Midbrain (tissue), 1 donor: ENCODE results near the gene ARHGAP11B.
"Not testable (repeated sequence)": the region's sequence is repeated elsewhere in the genome, so short reads cannot be mapped to it uniquely, and the experiment has no call there.

Experiments used
- DNase-seq: peaks from one replicate; lab custom pipeline; 2025; lab: John Stamatoyannopoulos, UW

ARHGAP11B gene

GRCh38 chr15:30625436-30626193 lies at the start of gene ARHGAP11B:
ARHGAP11B (plus strand) TSS chr15:30626128.
- DNase-seq: not testable (repeated sequence)

- not testable (repeated sequence) for DNase-seq
Measured at GRCh38 chr15:30579394-30579970, 46.4 kb upstream of the ARHGAP11B start.

GRCh38 chr15:30580716-30581115 lies 45.2 kb upstream of the ARHGAP11B start:
- DNase-seq: not testable (repeated sequence)

DNA sequence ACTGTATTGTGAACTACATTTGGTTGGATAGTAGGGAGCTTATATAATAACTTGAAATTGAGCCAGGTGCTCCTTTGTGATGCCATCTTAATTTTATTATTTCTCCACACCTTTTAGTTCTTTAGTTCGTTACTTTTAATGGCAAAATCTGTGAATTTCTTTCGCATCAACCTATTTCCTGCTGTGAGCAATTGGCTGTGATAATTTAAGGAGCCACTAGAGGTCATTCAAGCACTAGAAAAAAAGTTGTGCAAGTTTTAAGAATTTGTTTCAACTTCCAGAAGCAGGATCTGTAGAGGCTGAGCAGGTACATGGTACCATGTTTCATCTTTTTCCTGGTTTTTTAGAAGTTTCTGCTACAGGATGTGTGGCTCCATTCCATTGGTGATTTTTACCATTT lies 27.0 kb upstream of the ARHGAP11B start:
- not testable (repeated sequence) for DNase-seq

DNA sequence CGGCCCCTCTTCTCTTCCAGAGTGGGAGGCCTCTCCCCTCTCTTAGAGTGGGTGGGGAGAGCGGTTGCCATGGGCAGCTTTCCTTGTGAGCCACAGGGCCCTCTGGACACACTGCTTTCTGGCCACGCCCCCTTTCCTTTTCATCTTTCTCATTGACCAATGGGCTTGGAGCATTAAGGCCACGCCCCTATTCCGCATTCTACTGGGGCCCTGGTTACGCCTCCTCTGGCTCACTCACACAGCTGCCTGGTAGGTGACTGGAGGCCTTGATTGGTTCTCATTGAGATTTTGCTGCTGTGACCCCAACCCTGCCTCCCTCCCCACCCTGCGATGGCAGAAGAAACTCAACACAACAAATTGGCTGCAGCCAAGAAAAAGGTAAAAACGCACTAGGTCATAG lies 22.1 kb upstream of the ARHGAP11B start, which contains the start of gene GOLGA8H:
Gene GOLGA8H (plus strand): TSS at position 233 of the 400 bp plus-strand sequence. CDS start 98 bp downstream, at position 331.
- not testable (repeated sequence) for DNase-seq

GRCh38 chr15:30612271-30612670 lies 13.7 kb upstream of the ARHGAP11B start:
- DNase-seq: not testable (repeated sequence)

- not testable (repeated sequence) for DNase-seq
Measured at GRCh38 chr15:30621342-30621741, 4.6 kb upstream of the ARHGAP11B start.

- DNase-seq: not testable (repeated sequence)
Measured at GRCh38 chr15:30626194-30626565, 252 bp downstream of the ARHGAP11B start.

- DNase-seq: not testable (repeated sequence)
Measured at GRCh38 chr15:30626632-30627031, 704 bp downstream of the ARHGAP11B start.

- DNase-seq: no peak
Measured at GRCh38 chr15:30650012-30650929, 24.3 kb downstream of the ARHGAP11B start.

DNA sequence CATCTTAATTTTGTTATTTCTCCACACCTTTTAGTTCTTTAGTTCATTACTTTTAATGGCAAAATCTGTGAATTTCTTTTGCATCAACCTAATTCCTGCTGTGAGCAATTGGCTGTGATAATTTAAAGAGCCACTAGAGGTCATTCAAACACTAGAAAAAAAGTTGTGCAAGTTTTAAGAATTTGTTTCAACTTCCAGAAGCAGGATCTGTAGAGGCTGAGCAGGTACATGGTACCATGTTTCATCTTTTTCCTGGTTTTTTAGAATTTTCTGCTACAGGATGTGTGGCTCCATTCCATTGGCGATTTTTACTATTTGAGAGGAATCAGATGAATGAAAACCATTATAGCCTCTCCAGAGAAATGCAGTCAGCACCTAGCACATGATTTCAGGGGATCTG lies 35.2 kb downstream of the ARHGAP11B start:
- DNase-seq: not testable (repeated sequence)

DNA sequence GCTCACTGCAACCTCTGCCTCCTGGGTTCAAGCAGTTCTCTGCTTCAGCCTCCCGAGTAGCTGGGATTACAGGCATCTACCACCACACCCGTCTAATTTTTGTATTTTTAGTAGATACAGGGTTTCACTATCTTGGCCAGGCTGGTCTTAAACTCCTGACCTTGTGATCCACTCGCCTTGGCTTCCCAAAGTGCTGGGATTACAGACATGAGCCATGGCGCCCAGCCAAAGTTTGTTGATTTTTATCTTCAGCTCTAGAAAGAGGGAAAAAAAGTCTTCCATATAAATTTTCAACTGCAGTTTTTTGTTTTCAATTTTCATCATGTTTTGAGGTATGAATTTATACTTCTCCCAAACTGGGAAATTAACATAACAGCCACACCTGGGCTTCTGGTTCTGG lies 43.7 kb downstream of the ARHGAP11B start:
- not testable (repeated sequence) for DNase-seq

DNA sequence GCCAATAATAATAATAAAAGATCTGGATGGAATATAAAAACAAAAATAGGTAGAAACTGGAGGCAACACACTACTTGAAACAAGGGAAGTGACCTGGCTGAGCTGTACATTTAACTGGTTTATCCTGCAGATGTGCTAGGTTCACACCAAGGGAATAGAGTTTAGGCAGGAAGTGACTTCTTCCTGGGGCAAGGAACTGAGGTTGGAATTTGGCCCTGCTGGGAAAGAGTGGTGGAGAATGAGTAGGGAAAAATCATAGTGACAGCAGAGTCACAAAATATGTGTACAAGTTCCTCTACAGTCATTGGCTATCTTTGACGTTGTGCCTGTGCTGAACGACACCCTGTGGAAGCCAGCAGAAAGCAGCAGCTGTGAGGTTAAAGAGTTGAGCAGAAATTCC lies 44.1 kb downstream of the ARHGAP11B start:
- no peak for DNase-seq

DNA sequence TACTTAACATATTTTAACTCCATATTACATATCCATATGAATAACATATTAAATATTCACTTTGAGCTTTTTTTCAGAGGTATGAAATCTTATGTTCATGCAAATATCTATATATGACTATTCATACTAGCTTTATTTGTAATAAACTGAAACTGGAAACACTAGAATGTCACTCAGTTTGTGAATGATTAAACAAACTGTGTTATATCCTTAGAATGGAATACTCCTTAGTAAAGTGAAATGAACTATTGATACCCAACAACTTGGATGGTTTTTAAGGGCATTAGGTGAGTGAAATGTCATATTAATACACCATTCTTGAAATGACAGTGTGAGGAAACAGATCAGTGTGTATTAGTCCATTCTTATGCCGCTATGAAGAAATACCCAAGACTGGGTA lies 45.4 kb downstream of the ARHGAP11B start:
- DNase-seq: no peak

DNA sequence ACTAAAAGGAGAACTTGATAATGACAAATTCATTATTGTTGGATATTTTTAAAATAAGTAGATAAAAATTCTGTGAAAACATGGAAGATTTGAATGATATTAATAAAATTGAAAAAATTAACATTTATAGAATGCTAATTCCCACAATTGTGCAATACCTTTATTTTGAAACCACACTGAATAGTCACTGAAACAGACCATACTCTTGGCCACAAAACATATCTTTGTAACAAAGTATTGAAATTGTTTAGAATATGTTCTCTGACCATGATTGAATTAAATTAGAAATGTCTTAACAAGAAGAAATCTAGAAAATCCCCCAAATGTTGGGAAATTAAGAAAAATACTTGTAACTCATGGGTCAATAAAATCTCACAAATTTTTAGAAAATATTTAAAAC lies 49.2 kb downstream of the ARHGAP11B start:
- no peak for DNase-seq

DNA sequence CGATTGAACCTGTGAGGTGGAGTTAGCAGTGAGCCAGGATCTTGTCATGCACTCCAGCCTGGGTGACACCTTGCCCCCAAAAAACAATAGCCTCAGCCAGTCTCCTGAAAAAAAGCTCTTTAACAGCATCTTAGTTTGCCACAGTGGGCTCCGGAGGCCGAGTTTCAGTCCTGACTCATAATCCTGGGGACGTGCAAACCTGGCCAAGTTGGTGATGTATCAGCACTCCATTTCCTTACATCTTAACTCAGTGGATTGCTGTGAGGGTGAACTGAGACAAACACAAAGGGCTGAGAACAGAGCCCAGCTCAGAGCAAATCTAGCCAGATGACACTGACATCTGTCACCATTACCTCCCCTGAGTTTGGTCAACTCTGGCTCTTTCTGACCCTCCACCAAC lies 50.0 kb downstream of the ARHGAP11B start:
- DNase-seq: not testable (repeated sequence)

GRCh38 chr15:30680997-30681396 lies 55.1 kb downstream of the ARHGAP11B start:
- not testable (repeated sequence) for DNase-seq

GRCh38 chr15:30685709-30686285 lies 59.9 kb downstream of the ARHGAP11B start:
- not testable (repeated sequence) for DNase-seq

DNA sequence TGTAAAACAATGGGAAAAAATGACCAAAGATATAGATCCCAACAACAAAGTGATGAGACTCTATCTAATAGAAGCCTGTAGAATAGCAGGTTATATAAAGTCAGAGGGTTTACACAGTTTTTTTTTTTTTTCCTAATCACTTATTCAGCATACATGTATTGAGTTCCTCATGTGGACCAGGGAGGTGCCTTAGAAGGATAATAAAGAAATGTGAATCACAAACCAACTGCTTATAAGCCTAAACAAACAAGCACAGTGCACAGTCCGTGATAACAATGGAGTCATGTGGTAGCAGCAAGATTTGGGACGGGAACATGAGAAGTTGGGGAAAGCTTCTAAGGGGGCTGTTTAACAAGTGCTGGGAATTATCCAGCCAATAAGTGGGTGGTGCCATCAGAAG lies 60.7 kb downstream of the ARHGAP11B start:
- not testable (repeated sequence) for DNase-seq
